Peyer's patch (tissue), 4 donors: ENCODE data around the gene ARID3B. TPM values are rescaled to one million over a fixed set of nuclear protein-coding genes. Genes with fewer than 3 reads are reported as not detected.

Experiments
- DNase-seq, 3 donors: peaks; one replicate each; pipeline ENCODE4 v3.0.0-alpha.2; 2017 to 2019
- H3K27ac ChIP-seq, 4 donors: fragments of 200-600 bp; sonication (generic); one replicate each; pipeline ENCODE4 v1.5.1; 2016 to 2019
- H3K27me3 ChIP-seq, 2 donors: fragments of 200-600 bp; sonication (generic); one replicate each; pipeline ENCODE4 v1.5.1; 2019
- H3K36me3 ChIP-seq, 3 donors: fragments of 200-600 bp; sonication (generic); one replicate each; pipeline ENCODE4 v1.5.1; 2016 to 2019
- H3K4me1 ChIP-seq, 4 donors: fragments of 200-600 bp; sonication (generic); one replicate each; pipeline ENCODE4 v1.5.1; 2016 to 2019
- H3K4me3 ChIP-seq, 4 donors: fragments of 200-600 bp; sonication (generic); 1 replicate in 3 of 4; 2 replicates in 1 of 4; pipeline ENCODE4 v1.5.1; 2016 to 2019; ENCODE audit warnings: mild to moderate bottlenecking in 1 of 4
- H3K9me3 ChIP-seq, 4 donors: fragments of 200-600 bp; sonication (generic); one replicate each; pipeline ENCODE4 v1.5.1; 2016 to 2019; ENCODE audit warnings: mild to moderate bottlenecking in 1 of 4
- POLR2A ChIP-seq, 2 donors: fragments of 450-650 bp; IDR thresholded peaks; one replicate each; pipeline ENCODE4 v1.5.1; 2017; ENCODE audit warnings: antibody characterized with exemption in 2 of 2, mild to moderate bottlenecking in 2 of 2, moderate library complexity in 2 of 2
- total RNA-seq, 4 donors: library from RNA; depleted of rRNA; stranded (reverse); fragments of >200 nt; gene quantifications; one replicate each; pipeline ENCODE4 v1.1.0, GENCODE V29; 2016
- TF ChIP-seq, protein P1 (sequence below), 6 experiments: fragments of 450-650 bp in 4 of 6; fragments of 200-600 bp in 2 of 6; sonication (generic) in 1 of 6; IDR thresholded peaks; one replicate each; pipeline ENCODE4 v1.5.1; 2017 to 2019; ENCODE audit warnings: antibody characterized with exemption in 6 of 6, mild to moderate bottlenecking in 3 of 6, moderate library complexity in 1 of 6

The ARID3B gene
- total RNA-seq, 4 donors from 2014 or later: 10.9 to 29.4 (median 21.6) TPM

DNA sequence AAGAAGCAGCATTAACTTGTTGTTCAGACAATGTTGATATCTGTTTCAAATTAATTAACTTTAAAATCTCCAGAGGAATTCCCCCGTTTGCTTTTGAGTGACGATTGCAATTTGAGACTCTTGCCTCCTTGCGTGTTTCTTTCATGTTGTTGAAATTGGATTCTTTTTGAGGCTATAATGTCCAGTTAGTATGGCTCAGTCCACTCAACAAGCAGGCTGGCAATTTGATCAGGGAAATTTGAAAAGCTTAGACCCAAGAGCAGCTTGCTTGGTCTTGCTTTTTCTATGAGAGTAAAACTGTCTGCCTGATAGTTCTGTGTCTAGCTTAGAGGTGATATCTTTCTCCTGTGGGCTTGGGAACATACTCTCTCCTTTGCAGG lies 2.0 kb downstream of the ARID3B start:
- no peak for DNase-seq
- H3K27me3 ChIP-seq: no peaks in the 10 kb centered on the region
- H3K4me1 ChIP-seq: peaks cover 0 to 44% (median 12%) of the 10 kb centered on the region in 4 donors
- no peak overlapping the region for H3K27ac ChIP-seq
- no peak overlapping the region for H3K4me3 ChIP-seq
- no peaks in the 10 kb centered on the region for H3K9me3 ChIP-seq
- H3K36me3 ChIP-seq: peaks cover 0 to 4% (median 3%) of the 10 kb centered on the region in 3 donors
- TF ChIP-seq POLR2A (IDR thresholded peaks at IDR 0.05): no peak
- TF ChIP-seq, protein P1, sequence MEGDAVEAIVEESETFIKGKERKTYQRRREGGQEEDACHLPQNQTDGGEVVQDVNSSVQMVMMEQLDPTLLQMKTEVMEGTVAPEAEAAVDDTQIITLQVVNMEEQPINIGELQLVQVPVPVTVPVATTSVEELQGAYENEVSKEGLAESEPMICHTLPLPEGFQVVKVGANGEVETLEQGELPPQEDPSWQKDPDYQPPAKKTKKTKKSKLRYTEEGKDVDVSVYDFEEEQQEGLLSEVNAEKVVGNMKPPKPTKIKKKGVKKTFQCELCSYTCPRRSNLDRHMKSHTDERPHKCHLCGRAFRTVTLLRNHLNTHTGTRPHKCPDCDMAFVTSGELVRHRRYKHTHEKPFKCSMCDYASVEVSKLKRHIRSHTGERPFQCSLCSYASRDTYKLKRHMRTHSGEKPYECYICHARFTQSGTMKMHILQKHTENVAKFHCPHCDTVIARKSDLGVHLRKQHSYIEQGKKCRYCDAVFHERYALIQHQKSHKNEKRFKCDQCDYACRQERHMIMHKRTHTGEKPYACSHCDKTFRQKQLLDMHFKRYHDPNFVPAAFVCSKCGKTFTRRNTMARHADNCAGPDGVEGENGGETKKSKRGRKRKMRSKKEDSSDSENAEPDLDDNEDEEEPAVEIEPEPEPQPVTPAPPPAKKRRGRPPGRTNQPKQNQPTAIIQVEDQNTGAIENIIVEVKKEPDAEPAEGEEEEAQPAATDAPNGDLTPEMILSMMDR (IDR thresholded peaks at IDR 0.05): no peak

DNA sequence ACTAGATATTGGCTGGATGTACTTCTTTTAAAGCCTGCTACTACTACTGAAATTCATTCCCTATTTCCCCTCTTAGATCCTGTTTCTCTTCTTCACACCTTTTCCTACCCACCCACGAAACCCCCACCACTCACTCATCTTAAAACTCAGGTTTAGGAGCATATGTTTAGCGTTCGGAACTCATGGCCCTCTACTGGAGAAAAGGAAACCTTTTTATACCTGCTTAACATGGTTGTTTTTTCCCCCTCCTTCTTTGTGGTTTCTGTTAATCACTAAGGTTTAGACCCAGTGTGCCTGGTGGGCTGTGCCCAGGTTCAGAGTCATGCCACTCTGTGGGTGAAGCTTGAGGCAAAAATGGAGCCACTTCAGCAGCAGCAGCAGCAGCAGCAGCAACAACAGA lies 2.6 kb downstream of the ARID3B start:
- peaks cover 0 to 44% (median 12%) of the 10 kb centered on the region in 4 donors for H3K4me1 ChIP-seq
- no peak overlapping the region for H3K4me3 ChIP-seq
- no peak for TF ChIP-seq POLR2A (IDR thresholded peaks at IDR 0.05)
- TF ChIP-seq, protein P1 (IDR thresholded peaks at IDR 0.05): peak in 5 of 6 experiments; percentile 17 to 39 (median 34)
- H3K36me3 ChIP-seq: peaks cover 0 to 4% (median 3%) of the 10 kb centered on the region in 3 donors
- H3K27me3 ChIP-seq: no peaks in the 10 kb centered on the region
- no peaks in the 10 kb centered on the region for H3K9me3 ChIP-seq
- no peak for DNase-seq
- no peak overlapping the region for H3K27ac ChIP-seq

DNA sequence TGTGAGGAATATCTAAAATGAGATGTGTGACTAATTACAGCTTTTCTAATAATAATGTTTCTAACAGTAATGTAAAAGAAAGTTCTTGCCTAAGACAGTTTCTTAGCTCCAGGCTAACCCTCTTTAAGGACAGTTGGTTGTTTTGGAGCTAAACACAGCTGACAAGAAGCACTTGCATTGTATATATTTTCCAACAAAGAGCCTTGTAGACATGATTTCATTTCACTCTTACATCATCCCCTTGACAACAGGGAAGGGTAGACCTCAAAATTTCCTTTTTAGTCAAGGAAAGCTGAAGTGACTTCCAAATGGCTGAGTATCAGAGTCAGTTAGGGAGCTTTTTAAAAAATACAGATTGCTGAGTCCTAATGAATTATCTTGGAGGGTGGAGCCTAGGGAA lies 4.1 kb downstream of the ARID3B start:
- H3K4me3 ChIP-seq: no peak overlapping the region
- no peak for TF ChIP-seq POLR2A (IDR thresholded peaks at IDR 0.05)
- TF ChIP-seq, protein P1 (IDR thresholded peaks at IDR 0.05): no peak
- peaks cover 0 to 42% (median 10%) of the 10 kb centered on the region in 4 donors for H3K4me1 ChIP-seq
- no peaks in the 10 kb centered on the region for H3K9me3 ChIP-seq
- no peak for DNase-seq
- H3K36me3 ChIP-seq: peaks cover 0 to 4% (median 4%) of the 10 kb centered on the region in 3 donors
- peak overlapping the region in 1 of 4 donors; percentile 62 for H3K27ac ChIP-seq
- no peaks in the 10 kb centered on the region for H3K27me3 ChIP-seq

DNA sequence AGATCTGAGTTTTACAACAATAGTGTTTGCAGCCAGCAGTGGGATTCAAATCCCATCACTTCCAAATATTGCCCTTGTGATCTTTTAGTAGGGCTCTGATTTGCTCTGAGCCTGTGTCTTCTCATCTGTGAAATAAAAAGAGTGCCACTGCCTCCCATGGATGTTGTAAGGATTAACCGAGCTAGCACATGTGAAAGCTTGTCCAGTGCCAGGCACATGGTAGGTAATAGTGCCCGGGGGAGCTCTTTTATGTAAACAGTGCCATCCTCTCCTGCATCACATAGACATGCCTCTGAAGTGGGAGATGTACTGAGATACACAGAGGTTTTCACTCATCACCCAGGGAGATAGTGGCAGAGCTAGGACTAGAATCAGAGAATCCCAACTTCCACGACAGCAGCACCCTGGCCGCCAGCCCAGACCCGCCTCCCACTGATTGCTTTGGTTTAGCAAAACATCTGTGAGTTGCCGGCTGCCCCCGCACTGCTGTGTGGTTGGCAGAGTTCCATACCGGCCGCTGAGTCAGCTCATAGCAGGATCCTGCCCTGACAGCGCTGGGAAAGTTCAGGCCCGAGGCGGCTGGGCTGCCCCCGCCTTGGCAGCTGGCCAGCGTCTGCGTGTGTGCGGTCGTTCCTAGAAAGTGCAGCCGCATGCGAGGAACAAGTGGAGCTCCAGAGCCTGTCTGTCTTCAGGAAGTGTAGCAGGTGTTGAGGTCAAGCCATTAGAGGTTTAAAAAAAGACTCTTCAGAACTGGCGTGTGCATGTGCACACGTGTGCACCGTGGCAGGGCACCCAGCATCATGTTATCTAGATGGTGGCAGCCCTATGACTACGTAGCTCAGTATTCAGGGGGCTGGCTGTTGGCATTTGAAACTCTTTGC lies 5.0 kb downstream of the ARID3B start:
- Histone ChIP-seq H3K9me3 (no peaks in the 10 kb centered on the region), H3K4me1 (peaks cover 0 to 39% (median 9%) of the 10 kb centered on the region in 4 donors), H3K27me3 (no peaks in the 10 kb centered on the region), H3K4me3 (no peak overlapping the region), H3K36me3 (peaks cover 0 to 11% (median 4%) of the 10 kb centered on the region in 3 donors), H3K27ac (peak overlapping the region in 3 of 4 donors; percentile 15 to 62 (median 22))
- peak; percentile 78 to 95 (median 95) for DNase-seq
- TF ChIP-seq POLR2A (IDR thresholded peaks at IDR 0.05): no peak
- TF ChIP-seq, protein P1 (IDR thresholded peaks at IDR 0.05): peak in 4 of 6 experiments; percentile 3 to 19 (median 14)

DNA sequence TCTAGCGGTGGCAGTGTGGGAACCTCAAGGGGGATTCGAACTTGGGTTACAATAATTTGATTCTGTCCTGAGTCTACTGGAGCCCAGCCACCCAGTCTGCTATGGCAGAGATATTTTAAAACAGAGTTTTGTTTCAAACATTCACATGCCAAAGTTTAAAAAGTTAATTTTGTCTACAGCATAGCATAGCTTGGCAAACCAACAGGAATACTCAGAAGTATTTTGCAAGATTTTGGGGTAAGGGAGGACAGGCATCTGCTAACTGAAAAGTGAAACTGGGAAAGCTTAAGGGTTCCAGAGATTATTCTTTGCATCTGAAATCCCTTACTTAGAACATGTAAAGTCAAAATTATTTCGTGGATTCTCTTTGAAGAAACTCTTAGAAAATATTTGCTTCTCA lies 6.6 kb downstream of the ARID3B start:
- Histone ChIP-seq H3K4me1 (peaks cover 0 to 29% (median 7%) of the 10 kb centered on the region in 4 donors), H3K27ac (no peak overlapping the region), H3K4me3 (no peak overlapping the region), H3K36me3 (peaks cover 0 to 14% (median 4%) of the 10 kb centered on the region in 3 donors), H3K9me3 (no peaks in the 10 kb centered on the region), H3K27me3 (no peaks in the 10 kb centered on the region)
- no peak for DNase-seq
- TF ChIP-seq POLR2A (IDR thresholded peaks at IDR 0.05): no peak
- TF ChIP-seq, protein P1 (IDR thresholded peaks at IDR 0.05): no peak
